ENCODE results near the gene GNG8.
"Not testable (repeated sequence)": the region's sequence is repeated elsewhere in the genome, so short reads cannot be mapped to it uniquely, and the experiment has no call there.

GNG8 gene

GRCh38 chr19:46644720-46645119 is 8.7 kb upstream of the GNG8 start:
- DNase-seq: no peak

GRCh38 chr19:46640656-46641055 is 4.7 kb upstream of the GNG8 start:
- no peak for DNase-seq

- no peak for DNase-seq
Observed at GRCh38 chr19:46639358-46640182, 3.6 kb upstream of the GNG8 start.

GRCh38 chr19:46637224-46637623 is 1.2 kb upstream of the GNG8 start:
- no peak for DNase-seq

- no peak for DNase-seq
Observed at GRCh38 chr19:46634656-46635218, 1.3 kb downstream of the GNG8 start.

- DNase-seq: peak; percentile 97
Observed at GRCh38 chr19:46634045-46634655, 1.9 kb downstream of the GNG8 start.

- DNase-seq: no peak
Observed at GRCh38 chr19:46633130-46633529, 2.9 kb downstream of the GNG8 start.

GRCh38 chr19:46631481-46631880 is 4.5 kb downstream of the GNG8 start:
- no peak for DNase-seq

GRCh38 chr19:46630586-46631205 is 5.3 kb downstream of the GNG8 start:
- no peak for DNase-seq

GRCh38 chr19:46629546-46630025 is 6.4 kb downstream of the GNG8 start:
- no peak for DNase-seq

- not testable (repeated sequence) for DNase-seq
Observed at GRCh38 chr19:46628970-46629369, 7.0 kb downstream of the GNG8 start.

GRCh38 chr19:46626446-46626845 is 9.6 kb downstream of the GNG8 start:
- DNase-seq: no peak

- DNase-seq: no peak
Observed at GRCh38 chr19:46625731-46626130, 10.3 kb downstream of the GNG8 start.

- peak; percentile 69 for DNase-seq
Observed at GRCh38 chr19:46624958-46625661, 10.9 kb downstream of the GNG8 start, which contains the start of gene PTGIR. Gene PTGIR, minus strand, starts transcription at chr19:46625089. Its CDS starts 864 bp downstream, at chr19:46624225.

GRCh38 chr19:46623915-46624502 is 12.0 kb downstream of the GNG8 start:
- DNase-seq: no peak

- DNase-seq: no peak
Observed at GRCh38 chr19:46622118-46622446, 13.9 kb downstream of the GNG8 start.

GRCh38 chr19:46621191-46622117 is 14.5 kb downstream of the GNG8 start:
- no peak for DNase-seq

GRCh38 chr19:46620716-46621115 is 15.3 kb downstream of the GNG8 start:
- peak; percentile 49 for DNase-seq

GRCh38 chr19:46620267-46620666 is 15.7 kb downstream of the GNG8 start:
- DNase-seq: peak; percentile 49

GRCh38 chr19:46618670-46619231 is 17.3 kb downstream of the GNG8 start:
- peak; percentile 52 for DNase-seq

GRCh38 chr19:46617601-46618000 is 18.4 kb downstream of the GNG8 start:
- no peak for DNase-seq
